ENCODE data around the gene MISFA.

GRCh38 chr11:18580113-18580766 is 19.3 kb upstream of the MISFA start:
- TF ChIP-seq YY1 (IDR thresholded peaks at IDR 0.05; ENCODE audit: low read depth) (no peak), NFIC (IDR thresholded peaks at IDR 0.05) (no peak), EP300 (IDR thresholded peaks at IDR 0.05; ENCODE audit: borderline replicate concordance) (no peak)
